OCI-LY7 (cell line): ENCODE measurements around the gene GPC3. TPM values are rescaled to one million over a fixed set of nuclear protein-coding genes. Genes with fewer than 3 reads are reported as not detected.

ENCODE experiments used
- BruUV-seq: library from RNA; stranded (reverse); fragments of 400-500 nt; replicated peaks from 2 replicates; lab custom pipeline; 2021; lab: Mats Ljungman, UMichigan
- CTCF ChIA-PET: fragments of 300-600 bp; sonication (Branson Sonifier 250); formaldehyde crosslinking; loops from one replicate; lab custom pipeline; 2022; ENCODE audit warnings: antibody characterized with exemption; ENCODE audit not compliant: unreplicated experiment; lab: Charles Lee
- POLR2A ChIA-PET: fragments of 300-600 bp; sonication (Branson Sonifier 250); formaldehyde crosslinking; loops from one replicate; lab custom pipeline; 2022; ENCODE audit warnings: antibody characterized with exemption; lab: Charles Lee
- DNase-seq: peaks from one replicate; pipeline ENCODE4 v3.0.0-alpha.2; 2015; ENCODE audit warnings: low spot score
- H2AFZ ChIP-seq: fragments of 200-600 bp; sonication (generic), shearing (Covaris generic); 2 replicates; pipeline ENCODE4 v1.6.1; 2014; ENCODE audit warnings: mild to moderate bottlenecking, antibody characterized with exemption, low read length, moderate library complexity
- H3K27ac ChIP-seq: fragments of 200-600 bp; sonication (generic); 2 replicates; pipeline ENCODE4 v1.5.1; 2014; ENCODE audit warnings: mixed run types, low read depth, mild to moderate bottlenecking, moderate library complexity, low read length, inconsistent platforms; ENCODE audit not compliant: poor library complexity, severe bottlenecking
- H3K36me3 ChIP-seq: fragments of 200-600 bp; sonication (generic); 2 replicates; pipeline ENCODE4 v1.6.1; 2014; ENCODE audit warnings: mild to moderate bottlenecking, antibody characterized with exemption, low read length, moderate library complexity, mixed read lengths; ENCODE audit not compliant: insufficient read depth
- H3K4me1 ChIP-seq: fragments of 200-600 bp; sonication (generic); 2 replicates; pipeline ENCODE4 v1.5.1; 2014; ENCODE audit warnings: mild to moderate bottlenecking, low read length; ENCODE audit not compliant: insufficient read depth, poor library complexity, severe bottlenecking
- H3K4me2 ChIP-seq: fragments of 200-600 bp; sonication (generic); 2 replicates; pipeline ENCODE4 v1.6.1; 2014; ENCODE audit warnings: mild to moderate bottlenecking, low read length
- H3K4me3 ChIP-seq: fragments of 200-600 bp; sonication (generic); 2 replicates; pipeline ENCODE4 v1.5.1; 2014; ENCODE audit warnings: mild to moderate bottlenecking, low read depth, low read length; ENCODE audit not compliant: poor library complexity, severe bottlenecking
- H3K79me2 ChIP-seq: fragments of 200-600 bp; sonication (generic); 2 replicates; pipeline ENCODE4 v1.6.1; 2016; ENCODE audit warnings: low read depth, mild to moderate bottlenecking, low read length, moderate library complexity, mixed read lengths; ENCODE audit not compliant: insufficient read depth
- H3K9me2 ChIP-seq: fragments of 200-600 bp; sonication (generic); 2 replicates; pipeline ENCODE4 v1.6.1; 2016; ENCODE audit warnings: mild to moderate bottlenecking, low read length, mixed read lengths; ENCODE audit not compliant: insufficient read depth
- H3K9me3 ChIP-seq: fragments of 200-600 bp; sonication (generic); 2 replicates; pipeline ENCODE4 v1.6.1; 2014; ENCODE audit warnings: mild to moderate bottlenecking, mixed run types, low read length, mixed read lengths
- H4K20me1 ChIP-seq: fragments of 200-600 bp; sonication (generic); 2 replicates; pipeline ENCODE4 v1.6.1; 2014; ENCODE audit warnings: mild to moderate bottlenecking, antibody characterized with exemption, low read length, moderate library complexity, mixed read lengths; ENCODE audit not compliant: insufficient read depth
- EZH2phosphoT487 ChIP-seq: fragments of 200-600 bp; sonication (generic); IDR thresholded peaks from 2 replicates; pipeline ENCODE4 v1.6.1; 2018; ENCODE audit warnings: low read depth, borderline replicate concordance, mild to moderate bottlenecking, mixed run types, antibody characterized with exemption, low read length, moderate library complexity, mixed read lengths
- intact Hi-C: fragments of 100-400 bp; cut with micrococcal nuclease; formaldehyde crosslinking; loops from one replicate; pipeline ENCODE4 v1.10.0; 2022; ENCODE audit not compliant: unreplicated experiment
- total RNA-seq, 2 experiments: library from RNA; depleted of rRNA in 1 of 2; stranded (reverse); fragments of >200 nt in 1 of 2; shearing (Covaris generic) in 1 of 2; gene quantifications; 2 replicates each; pipeline ENCODE4 v1.2.3, GENCODE V29; 2014 to 2022
- TF ChIP-seq, protein P1 (sequence below): fragments of 200-600 bp; sonication (generic); conservative IDR thresholded peaks from 2 replicates; pipeline ENCODE4 v1.5.1; 2014; ENCODE audit warnings: mild to moderate bottlenecking, antibody characterized with exemption, low read length, moderate library complexity, mixed read lengths

GPC3 gene
- total RNA-seq, 2 experiments from 2014 or later, result not detected

DNA sequence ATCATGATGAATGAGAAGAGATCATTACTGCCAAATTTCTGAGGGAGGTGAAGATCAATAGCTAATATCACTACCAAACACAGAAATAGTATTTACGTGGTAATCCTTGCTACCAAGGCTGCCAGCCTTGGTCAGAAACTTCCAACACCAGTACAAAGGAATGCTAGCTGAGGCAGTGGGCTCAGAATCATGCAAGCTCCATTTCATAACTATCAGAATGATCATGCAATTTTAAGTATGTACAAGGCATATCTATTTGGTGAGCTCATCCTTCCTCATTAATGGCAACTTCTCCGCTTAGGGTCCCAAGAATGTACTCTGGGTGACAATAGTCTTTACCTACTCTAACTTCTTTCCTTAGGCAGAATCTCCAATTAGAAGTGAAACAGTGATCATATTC is 135.0 kb downstream of the GPC3 start:
- H3K4me1 ChIP-seq, result no peaks in the 10 kb centered on the region
- ChIA-PET POLR2A (no interaction called here), CTCF (no interaction called here)
- no peak overlapping the region for H3K4me2 ChIP-seq
- H3K27ac ChIP-seq, result no peak overlapping the region
- DNase-seq, result no peak
- H4K20me1 ChIP-seq, result no peaks in the 10 kb centered on the region
- H3K9me3 ChIP-seq, result no peaks in the 10 kb centered on the region
- H3K9me2 ChIP-seq, result no peaks in the 10 kb centered on the region
- no peaks in the 10 kb centered on the region for H3K79me2 ChIP-seq
- intact Hi-C loops, result no loop called here
- BruUV-seq, result no TSS peak
- H3K4me3 ChIP-seq, result no peak overlapping the region
- no peaks in the 10 kb centered on the region for H3K36me3 ChIP-seq
- no peak overlapping the region for H2AFZ ChIP-seq
- no peak for TF ChIP-seq EZH2phosphoT487
- TF ChIP-seq, protein P1, sequence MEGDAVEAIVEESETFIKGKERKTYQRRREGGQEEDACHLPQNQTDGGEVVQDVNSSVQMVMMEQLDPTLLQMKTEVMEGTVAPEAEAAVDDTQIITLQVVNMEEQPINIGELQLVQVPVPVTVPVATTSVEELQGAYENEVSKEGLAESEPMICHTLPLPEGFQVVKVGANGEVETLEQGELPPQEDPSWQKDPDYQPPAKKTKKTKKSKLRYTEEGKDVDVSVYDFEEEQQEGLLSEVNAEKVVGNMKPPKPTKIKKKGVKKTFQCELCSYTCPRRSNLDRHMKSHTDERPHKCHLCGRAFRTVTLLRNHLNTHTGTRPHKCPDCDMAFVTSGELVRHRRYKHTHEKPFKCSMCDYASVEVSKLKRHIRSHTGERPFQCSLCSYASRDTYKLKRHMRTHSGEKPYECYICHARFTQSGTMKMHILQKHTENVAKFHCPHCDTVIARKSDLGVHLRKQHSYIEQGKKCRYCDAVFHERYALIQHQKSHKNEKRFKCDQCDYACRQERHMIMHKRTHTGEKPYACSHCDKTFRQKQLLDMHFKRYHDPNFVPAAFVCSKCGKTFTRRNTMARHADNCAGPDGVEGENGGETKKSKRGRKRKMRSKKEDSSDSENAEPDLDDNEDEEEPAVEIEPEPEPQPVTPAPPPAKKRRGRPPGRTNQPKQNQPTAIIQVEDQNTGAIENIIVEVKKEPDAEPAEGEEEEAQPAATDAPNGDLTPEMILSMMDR, result no peak

DNA sequence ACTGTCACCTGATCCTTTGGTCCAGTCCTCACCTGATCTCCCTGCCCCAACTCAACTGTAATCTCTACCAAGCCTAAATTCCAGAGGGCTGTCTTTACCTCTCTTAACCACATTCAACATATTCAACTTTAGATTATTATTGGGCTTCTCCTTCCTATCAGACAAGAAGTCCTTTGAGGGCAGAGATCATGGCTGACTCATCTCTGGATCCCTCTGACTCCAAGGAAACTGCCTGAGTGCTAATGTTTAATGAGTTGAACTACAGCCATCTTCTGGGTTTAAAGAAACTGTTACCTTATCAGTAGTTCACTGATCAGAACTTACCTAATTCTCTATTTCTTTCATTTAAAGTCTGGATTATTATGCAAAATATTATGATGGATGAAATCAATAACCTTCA is 135.7 kb downstream of the GPC3 start:
- Histone ChIP-seq H3K4me2 (no peak overlapping the region), H3K9me2 (no peaks in the 10 kb centered on the region), H3K4me3 (no peak overlapping the region), H3K79me2 (no peaks in the 10 kb centered on the region), H3K27ac (no peak overlapping the region), H2AFZ (no peak overlapping the region), H3K4me1 (no peaks in the 10 kb centered on the region), H4K20me1 (no peaks in the 10 kb centered on the region), H3K36me3 (no peaks in the 10 kb centered on the region), H3K9me3 (no peaks in the 10 kb centered on the region)
- no TSS peak for BruUV-seq
- TF ChIP-seq EZH2phosphoT487, result no peak
- TF ChIP-seq, protein P1, result no peak
- intact Hi-C loops, result no loop called here
- no peak for DNase-seq
- CTCF ChIA-PET, result no interaction called here
- POLR2A ChIA-PET, result no interaction called here

DNA sequence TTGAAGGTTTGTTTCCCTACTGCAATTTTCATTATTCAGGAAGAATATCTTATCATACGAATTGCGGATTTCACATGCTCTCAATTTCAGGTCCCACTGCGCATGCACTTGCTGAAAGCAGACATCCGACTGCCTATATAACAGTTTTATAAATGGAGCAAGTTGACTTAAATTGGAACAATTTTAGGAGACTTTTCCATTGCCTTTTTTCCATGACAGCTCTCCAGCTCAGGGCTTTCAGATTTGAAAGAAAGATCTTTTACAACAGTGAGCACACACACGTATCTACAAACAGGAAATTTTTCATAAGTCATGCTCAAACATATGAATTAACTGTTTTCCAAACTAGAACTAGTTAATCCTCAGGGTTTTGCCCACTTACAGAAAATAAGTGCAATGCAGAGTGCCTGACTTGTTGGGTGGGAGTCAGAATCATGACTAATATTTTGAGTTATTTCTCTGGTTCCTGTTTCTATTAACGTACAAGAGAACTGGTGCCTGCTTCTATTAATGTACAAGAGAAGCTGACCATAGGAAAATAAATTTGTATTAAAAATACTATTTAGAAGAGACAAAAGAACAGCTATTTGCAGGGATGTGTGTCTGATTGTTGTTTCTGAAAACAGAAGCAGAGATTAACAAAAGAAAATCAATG is 137.9 kb downstream of the GPC3 start:
- Histone ChIP-seq H3K27ac (no peak overlapping the region), H3K4me2 (no peak overlapping the region), H3K36me3 (no peaks in the 10 kb centered on the region), H3K9me2 (no peaks in the 10 kb centered on the region), H4K20me1 (no peaks in the 10 kb centered on the region), H3K79me2 (no peaks in the 10 kb centered on the region), H3K4me1 (no peaks in the 10 kb centered on the region), H2AFZ (no peak overlapping the region), H3K4me3 (no peak overlapping the region), H3K9me3 (no peaks in the 10 kb centered on the region)
- no TSS peak for BruUV-seq
- ChIA-PET POLR2A (no interaction called here), CTCF (no interaction called here)
- intact Hi-C loops, result no loop called here
- TF ChIP-seq, protein P1, result no peak
- no peak for TF ChIP-seq EZH2phosphoT487
- no peak for DNase-seq
